Skeletal muscle satellite cell (primary cell): ENCODE results near the gene ATP6V0E1.
A peak's percentile ranks its signal among the peaks of the same experiment; 100 is the strongest.
"Not testable (repeated sequence)": the region's sequence is repeated elsewhere in the genome, so short reads cannot be mapped to it uniquely, and the experiment has no call there.

Source experiments
- H3K27me3 ChIP-seq: 2 replicates; pipeline ENCODE4 v1.7.0; 2013; ENCODE audit warnings: low read length; ENCODE audit not compliant: control insufficient read depth, insufficient read depth
- H3K36me3 ChIP-seq: 2 replicates; pipeline ENCODE4 v1.7.0; 2013; ENCODE audit warnings: mild to moderate bottlenecking, control low read depth, low read length; ENCODE audit not compliant: insufficient read depth
- H3K4me1 ChIP-seq: 2 replicates; pipeline ENCODE4 v1.7.0; 2013; ENCODE audit warnings: low read length; ENCODE audit not compliant: control insufficient read depth, insufficient read depth
- H3K4me2 ChIP-seq: 2 replicates; pipeline ENCODE4 v1.7.0; 2013; ENCODE audit warnings: mild to moderate bottlenecking, low read length
- H3K4me3 ChIP-seq: 2 replicates; pipeline ENCODE4 v1.7.0; 2013; ENCODE audit warnings: low read length
- H3K9ac ChIP-seq: 2 replicates; pipeline ENCODE4 v1.7.0; 2013; ENCODE audit warnings: mild to moderate bottlenecking, low read depth, low read length, moderate library complexity
- H3K9me3 ChIP-seq: replicated peaks from 2 replicates; pipeline ENCODE4 v1.7.0; 2013; ENCODE audit warnings: mild to moderate bottlenecking, control low read depth, low read length

The ATP6V0E1 gene

GRCh38 chr5:173041881-173042762, 58.6 kb downstream of the ATP6V0E1 start:
- Histone ChIP-seq H3K4me1 (no peaks in the 10 kb centered on the region), H3K36me3 (no peaks in the 10 kb centered on the region), H3K4me3 (no peak overlapping the region), H3K27me3 (no peaks in the 10 kb centered on the region), H3K4me2 (no peak overlapping the region), H3K9ac (no peak overlapping the region), H3K9me3 (no peaks in the 10 kb centered on the region)

GRCh38 chr5:173042763-173043107, 59.2 kb downstream of the ATP6V0E1 start:
- no peaks in the 10 kb centered on the region for H3K4me1 ChIP-seq
- no peaks in the 10 kb centered on the region for H3K27me3 ChIP-seq
- no peak overlapping the region for H3K4me2 ChIP-seq

GRCh38 chr5:173045474-173045873, 61.9 kb downstream of the ATP6V0E1 start:
- Histone ChIP-seq H3K4me3 (no peak overlapping the region), H3K4me2 (no peak overlapping the region), H3K4me1 (peaks cover 4% of the 10 kb centered on the region), H3K27me3 (no peaks in the 10 kb centered on the region), H3K9ac (no peak overlapping the region), H3K9me3 (no peaks in the 10 kb centered on the region), H3K36me3 (no peaks in the 10 kb centered on the region)

More at GRCh38 chr5:173042763-173043107, 59.2 kb downstream of the ATP6V0E1 start:
- Histone ChIP-seq H3K9ac (no peak overlapping the region), H3K4me3 (no peak overlapping the region), H3K36me3 (no peaks in the 10 kb centered on the region), H3K9me3 (no peaks in the 10 kb centered on the region)

- H3K4me2 ChIP-seq, H3K36me3 ChIP-seq, H3K27me3 ChIP-seq, H3K4me3 ChIP-seq, H3K9me3 ChIP-seq, H3K9ac ChIP-seq: not testable (repeated sequence)
- peaks cover 15% of the 10 kb centered on the region for H3K4me1 ChIP-seq
These were observed 63.7 kb downstream of the ATP6V0E1 start for GRCh38 chr5:173047096-173047837.

GRCh38 chr5:173047838-173048105, 64.2 kb downstream of the ATP6V0E1 start:
- Histone ChIP-seq H3K27me3 (no peaks in the 10 kb centered on the region), H3K4me3 (no peak overlapping the region), H3K4me1 (peaks cover 20% of the 10 kb centered on the region), H3K4me2 (no peak overlapping the region), H3K9ac (no peak overlapping the region), H3K36me3 (no peaks in the 10 kb centered on the region), H3K9me3 (no peaks in the 10 kb centered on the region)

- Histone ChIP-seq H3K9me3 (no peaks in the 10 kb centered on the region), H3K4me3 (no peak overlapping the region), H3K9ac (no peak overlapping the region), H3K4me2 (peak overlapping the region; percentile 7), H3K27me3 (no peaks in the 10 kb centered on the region), H3K4me1 (peaks cover 37% of the 10 kb centered on the region), H3K36me3 (no peaks in the 10 kb centered on the region)
These were observed 67.2 kb downstream of the ATP6V0E1 start for GRCh38 chr5:173050791-173051190.

- Histone ChIP-seq H3K9ac (peak overlapping the region; percentile 39), H3K4me3 (peak overlapping the region; percentile 20), H3K9me3 (no peaks in the 10 kb centered on the region), H3K4me2 (peak overlapping the region; percentile 80), H3K4me1 (peaks cover 37% of the 10 kb centered on the region), H3K36me3 (no peaks in the 10 kb centered on the region), H3K27me3 (no peaks in the 10 kb centered on the region)
These were observed 68.2 kb downstream of the ATP6V0E1 start for GRCh38 chr5:173051746-173052145.

GRCh38 chr5:173053041-173053440, 69.5 kb downstream of the ATP6V0E1 start:
- H3K4me3 ChIP-seq: no peak overlapping the region
- H3K9ac ChIP-seq: no peak overlapping the region
- H3K9me3 ChIP-seq: no peaks in the 10 kb centered on the region
- no peak overlapping the region for H3K4me2 ChIP-seq
- H3K36me3 ChIP-seq: no peaks in the 10 kb centered on the region
- H3K4me1 ChIP-seq: peaks cover 39% of the 10 kb centered on the region
- no peaks in the 10 kb centered on the region for H3K27me3 ChIP-seq

- Histone ChIP-seq H3K4me1 (peaks cover 38% of the 10 kb centered on the region), H3K9ac (peak overlapping the region; percentile 75), H3K27me3 (no peaks in the 10 kb centered on the region), H3K36me3 (no peaks in the 10 kb centered on the region), H3K4me2 (peak overlapping the region; percentile 96), H3K9me3 (no peaks in the 10 kb centered on the region), H3K4me3 (peak overlapping the region; percentile 92)
These were observed 71.6 kb downstream of the ATP6V0E1 start for GRCh38 chr5:173055042-173055721.

GRCh38 chr5:173055722-173055982, 72.1 kb downstream of the ATP6V0E1 start:
- peak overlapping the region; percentile 92 for H3K4me3 ChIP-seq
- peaks cover 4% of the 10 kb centered on the region for H3K36me3 ChIP-seq
- peak overlapping the region; percentile 96 for H3K4me2 ChIP-seq
- H3K9ac ChIP-seq: peak overlapping the region; percentile 75
- no peaks in the 10 kb centered on the region for H3K9me3 ChIP-seq
- H3K4me1 ChIP-seq: peaks cover 38% of the 10 kb centered on the region
- H3K27me3 ChIP-seq: no peaks in the 10 kb centered on the region

GRCh38 chr5:173055983-173056782, 72.6 kb downstream of the ATP6V0E1 start, which contains the start of gene CREBRF:
Gene CREBRF (plus strand): TSS chr5:173056352. CDS start chr5:173080776, 24,424 bp downstream.
- no peaks in the 10 kb centered on the region for H3K9me3 ChIP-seq
- peak within 1 kb of the TSS; percentile 92 for H3K4me3 ChIP-seq
- peaks cover 5% of the 10 kb centered on the region for H3K36me3 ChIP-seq

More at GRCh38 chr5:173055983-173056782, 72.6 kb downstream of the ATP6V0E1 start, which contains the start of gene CREBRF:
- H3K4me2 ChIP-seq: peak within 1 kb of the TSS; percentile 96
- no peaks in the 10 kb centered on the region for H3K27me3 ChIP-seq
- H3K4me1 ChIP-seq: peaks cover 37% of the 10 kb centered on the region
- H3K9ac ChIP-seq: peak within 1 kb of the TSS; percentile 96
